OCI-LY7 (cell line): ENCODE results near the gene INPP5B. TPM values are rescaled to one million over a fixed set of nuclear protein-coding genes. Genes with fewer than 3 reads are reported as not detected.

Experiments
- BruUV-seq: library from RNA; stranded (reverse); fragments of 400-500 nt; replicated peaks from 2 replicates; lab custom pipeline; 2021; lab: Mats Ljungman, UMichigan
- CTCF ChIA-PET: fragments of 300-600 bp; sonication (Branson Sonifier 250); formaldehyde crosslinking; loops from one replicate; lab custom pipeline; 2022; ENCODE audit warnings: antibody characterized with exemption; ENCODE audit not compliant: unreplicated experiment; lab: Charles Lee
- POLR2A ChIA-PET: fragments of 300-600 bp; sonication (Branson Sonifier 250); formaldehyde crosslinking; loops from one replicate; lab custom pipeline; 2022; ENCODE audit warnings: antibody characterized with exemption; lab: Charles Lee
- DNase-seq: peaks from one replicate; pipeline ENCODE4 v3.0.0-alpha.2; 2015; ENCODE audit warnings: low spot score
- H2AFZ ChIP-seq: fragments of 200-600 bp; sonication (generic), shearing (Covaris generic); 2 replicates; pipeline ENCODE4 v1.6.1; 2014; ENCODE audit warnings: mild to moderate bottlenecking, antibody characterized with exemption, low read length, moderate library complexity
- H3K27ac ChIP-seq: fragments of 200-600 bp; sonication (generic); 2 replicates; pipeline ENCODE4 v1.5.1; 2014; ENCODE audit warnings: mixed run types, low read depth, mild to moderate bottlenecking, moderate library complexity, low read length, inconsistent platforms; ENCODE audit not compliant: poor library complexity, severe bottlenecking
- H3K36me3 ChIP-seq: fragments of 200-600 bp; sonication (generic); 2 replicates; pipeline ENCODE4 v1.6.1; 2014; ENCODE audit warnings: mild to moderate bottlenecking, antibody characterized with exemption, low read length, moderate library complexity, mixed read lengths; ENCODE audit not compliant: insufficient read depth
- H3K4me1 ChIP-seq: fragments of 200-600 bp; sonication (generic); 2 replicates; pipeline ENCODE4 v1.5.1; 2014; ENCODE audit warnings: mild to moderate bottlenecking, low read length; ENCODE audit not compliant: insufficient read depth, poor library complexity, severe bottlenecking
- H3K4me2 ChIP-seq: fragments of 200-600 bp; sonication (generic); 2 replicates; pipeline ENCODE4 v1.6.1; 2014; ENCODE audit warnings: mild to moderate bottlenecking, low read length
- H3K4me3 ChIP-seq: fragments of 200-600 bp; sonication (generic); 2 replicates; pipeline ENCODE4 v1.5.1; 2014; ENCODE audit warnings: mild to moderate bottlenecking, low read depth, low read length; ENCODE audit not compliant: poor library complexity, severe bottlenecking
- H3K79me2 ChIP-seq: fragments of 200-600 bp; sonication (generic); 2 replicates; pipeline ENCODE4 v1.6.1; 2016; ENCODE audit warnings: low read depth, mild to moderate bottlenecking, low read length, moderate library complexity, mixed read lengths; ENCODE audit not compliant: insufficient read depth
- H3K9me2 ChIP-seq: fragments of 200-600 bp; sonication (generic); 2 replicates; pipeline ENCODE4 v1.6.1; 2016; ENCODE audit warnings: mild to moderate bottlenecking, low read length, mixed read lengths; ENCODE audit not compliant: insufficient read depth
- H3K9me3 ChIP-seq: fragments of 200-600 bp; sonication (generic); 2 replicates; pipeline ENCODE4 v1.6.1; 2014; ENCODE audit warnings: mild to moderate bottlenecking, mixed run types, low read length, mixed read lengths
- H4K20me1 ChIP-seq: fragments of 200-600 bp; sonication (generic); 2 replicates; pipeline ENCODE4 v1.6.1; 2014; ENCODE audit warnings: mild to moderate bottlenecking, antibody characterized with exemption, low read length, moderate library complexity, mixed read lengths; ENCODE audit not compliant: insufficient read depth
- CTCF ChIP-seq: fragments of 200-600 bp; sonication (generic); conservative IDR thresholded peaks from 2 replicates; pipeline ENCODE4 v1.5.1; 2014; ENCODE audit warnings: mild to moderate bottlenecking, antibody characterized with exemption, low read length, moderate library complexity, mixed read lengths
- EZH2phosphoT487 ChIP-seq: fragments of 200-600 bp; sonication (generic); IDR thresholded peaks from 2 replicates; pipeline ENCODE4 v1.6.1; 2018; ENCODE audit warnings: low read depth, borderline replicate concordance, mild to moderate bottlenecking, mixed run types, antibody characterized with exemption, low read length, moderate library complexity, mixed read lengths
- intact Hi-C: fragments of 100-400 bp; cut with micrococcal nuclease; formaldehyde crosslinking; loops from one replicate; pipeline ENCODE4 v1.10.0; 2022; ENCODE audit not compliant: unreplicated experiment
- total RNA-seq, 2 experiments: library from RNA; depleted of rRNA in 1 of 2; stranded (reverse); fragments of >200 nt in 1 of 2; shearing (Covaris generic) in 1 of 2; gene quantifications; 2 replicates each; pipeline ENCODE4 v1.2.3, GENCODE V29; 2014 to 2022

The INPP5B gene
- total RNA-seq, 2 experiments from 2014 or later, result 49.7 to 63.0 TPM

DNA sequence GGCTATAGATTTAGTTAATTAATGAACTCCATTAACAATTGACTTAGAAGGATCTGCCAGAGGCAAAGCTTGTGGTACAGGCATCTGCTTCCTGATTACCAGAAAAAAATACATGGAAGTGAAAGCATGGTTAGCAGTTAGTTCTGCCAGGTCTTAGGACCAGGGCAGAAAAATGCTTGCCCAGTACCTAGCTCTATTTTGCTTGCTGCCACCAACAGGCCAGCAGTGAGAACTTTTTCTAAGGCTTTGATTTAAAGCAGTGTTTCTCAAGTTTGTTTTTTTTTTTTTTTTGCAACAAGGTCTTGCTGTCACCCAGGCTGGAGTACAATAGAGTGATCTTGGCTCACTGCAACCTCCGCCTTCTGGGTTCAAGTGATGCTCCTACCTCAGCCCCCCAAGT is 71.0 kb downstream of the INPP5B start:
- peak; percentile 25 for DNase-seq
- intact Hi-C loops, result no loop called here
- ChIA-PET POLR2A (interaction anchor here (0.6 to 1.5 kb wide), 9 partner anchors 17 to 1584 kb away, joined by 3 to 8 read pairs (median 4); partner anchors contain the start of gene MTF1), CTCF (no interaction called here)
- Histone ChIP-seq H3K36me3 (peaks cover 73% of the 10 kb centered on the region), H4K20me1 (no peaks in the 10 kb centered on the region), H3K27ac (no peak overlapping the region), H3K9me3 (no peaks in the 10 kb centered on the region), H2AFZ (no peak overlapping the region), H3K4me2 (no peak overlapping the region), H3K9me2 (no peaks in the 10 kb centered on the region), H3K79me2 (no peaks in the 10 kb centered on the region), H3K4me1 (no peaks in the 10 kb centered on the region), H3K4me3 (no peak overlapping the region)
- TF ChIP-seq EZH2phosphoT487 (no peak), CTCF (peak; percentile 62)
- BruUV-seq, result no TSS peak

GRCh38 chr1:37872692-37873091 is 74.2 kb downstream of the INPP5B start:
- ChIA-PET POLR2A (interaction anchor here (0.7 kb wide), 1 partner anchor 184 kb away, joined by 5 read pairs; no protein-coding TSS in a partner anchor), CTCF (no interaction called here)
- no peaks in the 10 kb centered on the region for H4K20me1 ChIP-seq
- no peak overlapping the region for H3K27ac ChIP-seq
- DNase-seq, result no peak
- no peaks in the 10 kb centered on the region for H3K9me2 ChIP-seq
- no peaks in the 10 kb centered on the region for H3K9me3 ChIP-seq
- H3K4me2 ChIP-seq, result no peak overlapping the region
- no peak overlapping the region for H3K4me3 ChIP-seq
- no peaks in the 10 kb centered on the region for H3K4me1 ChIP-seq
- intact Hi-C loops, result no loop called here
- no TSS peak for BruUV-seq
- H3K36me3 ChIP-seq, result peaks cover 74% of the 10 kb centered on the region
- no peak overlapping the region for H2AFZ ChIP-seq
- H3K79me2 ChIP-seq, result no peaks in the 10 kb centered on the region
- TF ChIP-seq EZH2phosphoT487 (no peak), CTCF (no peak)

DNA sequence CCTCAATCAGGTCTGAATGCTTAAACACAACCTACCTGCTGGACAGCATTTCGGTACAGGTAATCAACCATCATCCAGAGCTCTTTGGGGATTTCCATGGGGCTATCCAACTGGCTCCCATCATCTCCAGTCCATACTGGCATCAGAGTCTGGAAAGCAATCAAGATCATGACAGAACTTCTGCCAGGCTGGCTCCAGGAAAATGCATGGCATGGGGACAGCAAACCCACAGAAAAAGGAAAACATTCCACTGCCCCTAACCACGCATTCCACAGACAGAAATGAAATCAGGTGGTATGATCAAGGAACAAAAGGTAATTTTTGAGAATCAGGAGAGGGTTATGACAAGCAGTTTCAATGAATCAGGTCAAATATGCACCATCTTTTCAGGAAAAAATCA is 78.4 kb downstream of the INPP5B start:
- peaks cover 79% of the 10 kb centered on the region for H3K36me3 ChIP-seq

More for the DNA sequence above, 78.4 kb downstream of the INPP5B start:
- Histone ChIP-seq H3K4me3 (no peak overlapping the region), H3K4me2 (no peak overlapping the region), H3K4me1 (no peaks in the 10 kb centered on the region), H3K27ac (no peak overlapping the region), H4K20me1 (no peaks in the 10 kb centered on the region), H3K9me3 (no peaks in the 10 kb centered on the region), H2AFZ (no peak overlapping the region), H3K9me2 (no peaks in the 10 kb centered on the region), H3K79me2 (no peaks in the 10 kb centered on the region)
- CTCF ChIA-PET, result no interaction called here
- intact Hi-C loops, result no loop called here
- DNase-seq, result no peak
- no TSS peak for BruUV-seq
- POLR2A ChIA-PET, result no interaction called here
- no peak for TF ChIP-seq CTCF
- no peak for TF ChIP-seq EZH2phosphoT487
